Measurements from ENCODE around the gene CCDC122. TPM values are rescaled to one million over a fixed set of nuclear protein-coding genes. Genes with fewer than 3 reads are reported as not detected.

Gene CCDC122
- total RNA-seq (2022; extraction: Qiagen RNA extraction): 2.2 to 3.8 TPM (median 3.5 TPM) in 5 replicates

GRCh38 chr13:43878892-43879754 lies at the start of gene CCDC122:
TSS of gene CCDC122 (minus strand) at chr13:43879740. CDS start at chr13:43869376, 10,364 bp downstream.

DNA sequence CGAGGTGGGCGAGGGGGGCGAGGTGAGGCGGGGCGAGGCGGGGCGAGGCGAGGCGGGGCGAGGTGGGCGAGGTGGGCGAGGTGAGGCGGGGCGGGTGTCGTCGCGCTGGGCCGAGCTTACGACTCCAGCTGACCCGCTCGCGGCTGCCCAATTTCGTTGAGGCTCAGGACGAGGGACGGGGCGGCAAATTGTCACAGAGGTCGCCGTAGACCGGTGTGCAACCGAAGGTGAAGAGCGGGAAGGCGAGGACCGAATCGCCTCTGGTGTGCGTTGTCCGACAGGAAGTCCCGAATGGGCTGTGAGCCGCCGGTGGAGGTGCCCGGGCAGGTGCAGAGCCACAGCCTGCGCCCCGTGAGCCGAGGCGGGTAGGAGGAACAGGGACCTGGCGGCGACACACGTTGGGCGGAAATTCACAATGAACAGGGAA lies 228 bp upstream of the CCDC122 start, which contains the start of gene LACC1:
TSS of gene LACC1 (plus strand) at position 150 of the 427 bp plus-strand sequence. CDS start 1,082 bp downstream, outside the sequence.

DNA sequence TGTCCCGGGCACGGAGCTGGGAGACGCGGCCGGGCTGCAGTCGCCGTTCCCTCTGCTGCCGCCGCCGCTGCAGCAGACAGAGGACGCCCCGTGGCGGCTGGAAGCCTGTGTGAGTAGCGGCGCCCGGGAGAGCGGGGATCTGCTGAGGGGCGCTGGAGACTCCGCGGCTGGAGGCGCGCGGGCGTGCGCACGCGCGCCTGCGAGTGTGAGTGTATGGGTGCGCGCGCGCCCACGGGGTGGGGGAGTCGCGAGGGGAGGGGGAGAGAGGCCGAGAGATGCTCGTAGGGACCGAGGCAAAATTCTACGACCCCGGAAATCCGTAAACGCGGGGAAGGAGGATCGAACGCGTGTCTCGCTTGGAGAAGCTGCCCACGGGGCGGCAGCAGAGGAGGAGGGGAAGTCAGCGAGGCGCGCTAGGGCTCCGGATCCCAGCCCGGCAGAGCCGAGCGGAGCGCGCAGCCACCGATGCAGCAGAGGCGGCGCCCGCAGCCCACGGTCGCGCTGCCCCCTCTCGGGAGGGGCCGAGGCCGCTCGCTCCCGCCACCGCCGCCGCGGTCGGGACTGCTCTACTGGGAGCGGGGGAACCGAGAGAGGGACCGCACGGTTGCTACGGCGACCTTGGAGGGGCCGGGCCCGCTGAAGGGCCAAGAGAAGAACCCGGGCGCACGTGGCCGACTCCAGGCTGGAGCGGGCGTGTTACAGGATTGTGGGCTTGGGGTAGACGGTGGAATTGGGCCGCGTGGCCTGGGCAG lies 92.6 kb downstream of the CCDC122 start, which contains the start of gene ENOX1:
TSS of gene ENOX1 (minus strand) at position 207 of the 752 bp plus-strand sequence.

Other genes with a start within 250 kb of the CCDC122 start
- gene ENOX1, start 92.8 kb downstream of the CCDC122 start, total RNA-seq (2022; extraction: Qiagen RNA extraction): 2.0 to 3.1 TPM (median 2.3 TPM) in 5 replicates
- 3.2 to 4.2 TPM (median 3.9 TPM) in 5 replicates for gene LACC1, start 164 bp upstream of the CCDC122 start, total RNA-seq (2022; extraction: Qiagen RNA extraction)